Activated naive CD8-positive, alpha-beta T cell treated with anti-CD3 and anti-CD28 coated beads for 36 hours (primary cell): ENCODE results near the gene DOCK6. TPM values are rescaled to one million over a fixed set of nuclear protein-coding genes. Genes with fewer than 3 reads are reported as not detected.
"Not testable (repeated sequence)": the region's sequence is repeated elsewhere in the genome, so short reads cannot be mapped to it uniquely, and the experiment has no call there.

Experiments used
- DNase-seq: peaks from one replicate; pipeline ENCODE4 v3.0.0; 2021
- H3K27ac Mint-ChIP-seq: one replicate; pipeline ENCODE4 v1.8.0; 2022; ENCODE audit warnings: mild to moderate bottlenecking, moderate library complexity, mixed read lengths
- H3K27me3 Mint-ChIP-seq: one replicate; pipeline ENCODE4 v1.8.0; 2022; ENCODE audit warnings: mild to moderate bottlenecking, mixed read lengths
- H3K36me3 Mint-ChIP-seq: one replicate; pipeline ENCODE4 v1.8.0; 2021; ENCODE audit warnings: mild to moderate bottlenecking, mixed read lengths
- H3K4me1 Mint-ChIP-seq: one replicate; pipeline ENCODE4 v1.8.0; 2021; ENCODE audit warnings: mixed read lengths
- H3K4me3 Mint-ChIP-seq: one replicate; pipeline ENCODE4 v1.8.0; 2022; ENCODE audit warnings: mild to moderate bottlenecking, moderate library complexity, mixed read lengths
- H3K9me3 Mint-ChIP-seq: one replicate; pipeline ENCODE4 v1.8.0; 2022; ENCODE audit warnings: mixed read lengths
- total RNA-seq, 2 experiments: library from RNA; stranded (reverse); gene quantifications; one replicate each; pipeline ENCODE4 v1.2.3, GENCODE V29; 2021

Gene DOCK6
- total RNA-seq, 2 experiments from 2014 or later, result 3.3 to 4.8 TPM

DNA sequence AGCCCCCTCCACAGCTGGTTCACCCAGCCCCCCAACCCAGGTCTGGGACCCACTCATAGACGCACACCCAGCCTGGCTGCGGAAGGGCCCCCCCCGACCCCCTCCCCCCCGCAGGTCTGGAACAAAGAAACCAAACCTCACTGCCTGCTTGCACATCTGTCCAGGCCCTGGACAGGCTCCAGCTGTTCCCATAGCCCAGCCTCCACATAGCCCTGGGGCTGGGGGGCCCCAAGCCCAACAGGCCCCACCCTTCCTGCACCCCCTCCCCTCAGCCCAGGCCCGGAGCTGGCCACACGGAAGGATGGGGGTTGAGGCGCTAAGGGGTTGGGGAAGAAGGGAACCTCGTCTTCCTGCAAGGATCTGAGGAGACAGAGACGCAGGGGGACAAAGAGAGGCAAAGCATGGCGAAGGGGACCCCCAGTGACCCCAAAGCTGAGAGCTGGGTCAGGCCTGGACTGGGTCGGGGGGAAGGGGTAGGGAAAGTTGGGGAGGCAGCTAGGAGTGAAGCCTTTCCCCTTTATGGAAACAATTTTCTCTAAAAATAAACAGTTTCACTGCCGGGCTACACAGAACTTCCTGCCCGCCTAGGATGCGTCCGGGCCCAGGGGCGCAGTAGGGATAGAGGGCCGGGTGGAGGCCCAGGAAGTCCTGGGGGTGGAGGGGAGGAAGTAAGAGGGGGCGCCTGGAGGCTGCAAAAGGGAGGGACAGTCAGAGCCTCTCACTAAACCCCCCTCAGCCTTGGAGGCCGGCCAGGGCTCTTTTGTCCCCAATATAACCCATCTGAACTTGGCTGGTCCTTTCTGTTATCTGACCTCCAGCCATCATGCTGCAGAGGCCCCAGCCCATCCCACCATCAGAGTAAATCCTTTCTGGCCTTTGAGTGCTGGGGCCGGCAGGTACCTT lies 67.4 kb downstream of the DOCK6 start:
- Mint-ChIP-seq H3K27me3 (peaks cover 22% of the 10 kb centered on the region), H3K4me1 (peaks cover 8% of the 10 kb centered on the region), H3K36me3 (no peaks in the 10 kb centered on the region), H3K4me3 (no peak overlapping the region), H3K9me3 (no peaks in the 10 kb centered on the region), H3K27ac (no peak overlapping the region)
- DNase-seq, result no peak

DNA sequence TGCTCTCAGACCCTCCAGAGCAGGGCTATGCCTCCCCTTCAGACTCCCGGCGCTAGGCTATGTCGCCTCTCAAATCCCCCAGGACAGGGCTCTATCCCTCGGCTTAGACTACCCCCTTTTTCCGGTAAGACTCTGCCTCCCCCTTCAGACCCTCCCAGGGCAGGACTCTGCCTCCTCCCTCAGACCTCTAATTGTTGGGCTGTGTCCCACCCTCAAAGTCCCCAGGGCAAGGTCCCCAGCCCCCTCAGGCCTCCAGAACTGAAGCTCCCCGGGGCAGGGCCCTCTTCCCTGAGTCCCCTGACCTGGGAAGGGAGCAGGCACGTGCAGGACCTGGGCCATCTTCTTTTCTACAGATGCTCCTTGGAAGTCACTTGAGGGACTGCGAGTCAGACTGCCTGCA lies 68.2 kb downstream of the DOCK6 start:
- Mint-ChIP-seq H3K4me1 (peaks cover 8% of the 10 kb centered on the region), H3K4me3 (no peak overlapping the region), H3K9me3 (no peaks in the 10 kb centered on the region), H3K27me3 (peaks cover 19% of the 10 kb centered on the region), H3K27ac (no peak overlapping the region), H3K36me3 (no peaks in the 10 kb centered on the region)
- no peak for DNase-seq

DNA sequence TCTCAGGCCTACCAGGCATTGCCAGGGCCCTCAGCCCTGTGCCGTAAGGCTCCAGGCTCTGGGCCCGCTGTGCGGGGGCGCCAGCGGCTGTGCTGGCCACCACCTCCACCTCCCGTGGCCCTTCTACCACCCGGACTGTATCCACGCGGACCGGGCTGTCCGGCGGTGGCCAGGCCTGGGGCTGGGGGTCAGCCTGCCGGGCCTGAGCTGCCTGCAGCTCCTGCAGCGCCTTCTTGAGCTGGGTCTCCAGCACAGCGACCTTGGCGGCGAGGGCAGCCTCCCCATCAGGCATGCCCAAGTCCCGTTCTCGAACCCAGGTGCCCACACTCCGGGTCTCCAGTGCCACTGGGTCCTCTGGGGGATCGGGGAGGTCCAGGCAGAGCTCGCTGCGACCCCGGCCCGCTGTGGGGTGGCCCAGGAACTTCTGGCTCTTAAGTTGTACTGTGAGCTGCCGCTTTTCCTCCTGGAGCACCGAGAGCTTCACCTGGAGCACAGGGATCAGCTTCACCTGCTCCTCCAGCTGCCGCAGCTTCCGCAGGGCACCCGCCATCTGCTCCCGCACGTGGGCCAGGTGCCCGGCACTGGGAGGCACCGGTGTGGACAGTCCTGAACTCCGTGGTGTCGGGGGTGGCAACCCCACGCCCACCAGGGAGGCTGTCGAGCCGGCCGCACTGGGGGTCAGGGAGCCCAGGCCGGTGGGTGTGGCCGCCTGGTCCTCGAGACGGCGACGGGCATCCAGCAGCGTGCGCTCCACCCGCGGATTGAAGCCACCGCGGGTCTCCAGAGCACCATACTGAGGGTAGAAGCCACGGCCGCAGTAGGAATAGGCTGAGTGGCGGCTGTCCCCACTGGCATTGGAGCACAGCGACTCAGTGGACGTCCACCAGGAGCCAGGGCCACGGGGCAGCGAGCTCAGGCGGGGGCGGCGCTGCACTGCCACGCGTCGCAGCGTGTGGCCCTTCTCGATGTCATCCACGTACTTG lies 69.1 kb downstream of the DOCK6 start:
- Mint-ChIP-seq H3K36me3 (no peaks in the 10 kb centered on the region), H3K9me3 (no peaks in the 10 kb centered on the region), H3K4me1 (peaks cover 8% of the 10 kb centered on the region), H3K4me3 (no peak overlapping the region), H3K27me3 (peaks cover 15% of the 10 kb centered on the region), H3K27ac (no peak overlapping the region)
- no peak for DNase-seq

DNA sequence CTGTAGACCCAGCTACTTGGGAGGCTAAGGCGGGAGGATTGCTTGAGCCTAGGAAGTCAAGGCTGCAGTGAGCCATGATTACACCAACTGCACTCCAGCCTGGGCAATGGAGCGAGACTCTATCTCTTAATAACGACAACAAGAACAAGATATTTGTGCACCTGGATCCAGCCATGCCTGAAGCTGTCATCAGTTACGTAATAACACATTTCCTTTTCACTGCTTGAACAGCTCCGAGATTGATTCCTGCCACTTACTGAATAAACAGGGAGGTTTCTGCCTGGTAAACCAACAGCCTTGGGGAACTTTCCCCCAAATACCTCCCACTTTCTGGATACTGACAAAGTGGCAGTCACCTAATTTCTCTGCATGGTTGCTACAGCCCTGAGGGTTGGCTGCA lies 70.4 kb downstream of the DOCK6 start:
- Mint-ChIP-seq H3K27me3 (peaks cover 15% of the 10 kb centered on the region), H3K36me3 (no peaks in the 10 kb centered on the region), H3K4me1 (peaks cover 5% of the 10 kb centered on the region), H3K4me3 (no peak overlapping the region), H3K27ac (no peak overlapping the region), H3K9me3 (no peaks in the 10 kb centered on the region)
- DNase-seq, result no peak

DNA sequence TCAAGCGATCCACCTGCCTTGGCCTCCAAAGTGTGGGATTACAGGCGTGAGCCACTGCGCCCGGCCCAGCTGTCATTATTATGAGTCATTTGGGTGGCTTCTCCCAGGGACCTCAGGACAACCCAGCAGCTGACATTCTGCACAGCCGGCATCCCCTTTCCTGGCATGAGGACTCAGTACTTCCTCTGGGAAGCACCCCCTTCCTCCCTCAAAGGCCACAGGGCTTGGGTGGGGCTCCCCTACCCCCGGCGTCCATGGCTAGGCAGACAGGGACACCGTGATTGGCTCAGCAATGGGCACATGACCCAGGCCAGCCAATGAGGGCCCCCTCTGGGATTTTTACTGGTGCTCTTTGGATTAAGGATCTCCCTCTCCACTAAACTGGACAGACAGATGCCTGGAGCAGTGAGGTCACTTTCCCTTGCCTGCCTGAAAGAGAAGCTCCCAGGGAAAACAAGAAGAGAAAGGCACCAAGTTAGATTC lies 71.0 kb downstream of the DOCK6 start:
- Mint-ChIP-seq H3K9me3 (no peaks in the 10 kb centered on the region), H3K4me3 (no peak overlapping the region), H3K4me1 (peaks cover 2% of the 10 kb centered on the region)

DNA sequence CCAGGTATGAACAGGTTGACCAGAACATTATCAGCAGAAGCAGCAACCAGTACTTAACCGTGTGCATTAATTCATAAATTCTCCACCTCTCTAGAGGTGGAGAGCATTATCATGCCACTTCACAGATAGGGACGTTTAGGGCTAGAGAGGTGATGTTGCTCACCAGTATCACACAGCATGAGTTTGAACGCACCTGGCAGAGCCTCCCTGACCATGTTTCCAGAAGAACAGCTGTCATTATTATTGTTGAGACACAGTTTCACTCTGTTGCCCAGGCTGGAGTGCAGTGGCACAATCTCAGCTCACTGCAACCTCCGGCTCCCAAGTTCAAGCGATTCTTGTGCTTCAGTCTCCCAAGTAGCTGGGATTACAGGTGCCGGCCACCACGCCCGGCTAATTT lies 71.8 kb downstream of the DOCK6 start:
- DNase-seq, result no peak
- Mint-ChIP-seq H3K4me1 (peaks cover under 1% of the 10 kb centered on the region), H3K27ac (no peak overlapping the region), H3K36me3 (no peaks in the 10 kb centered on the region), H3K4me3 (no peak overlapping the region), H3K27me3 (peaks cover 2% of the 10 kb centered on the region), H3K9me3 (no peaks in the 10 kb centered on the region)

More for the DNA sequence above, 71.0 kb downstream of the DOCK6 start:
- H3K27ac Mint-ChIP-seq, result no peak overlapping the region
- H3K36me3 Mint-ChIP-seq, result no peaks in the 10 kb centered on the region
- H3K27me3 Mint-ChIP-seq, result peaks cover 11% of the 10 kb centered on the region
- DNase-seq, result no peak

DNA sequence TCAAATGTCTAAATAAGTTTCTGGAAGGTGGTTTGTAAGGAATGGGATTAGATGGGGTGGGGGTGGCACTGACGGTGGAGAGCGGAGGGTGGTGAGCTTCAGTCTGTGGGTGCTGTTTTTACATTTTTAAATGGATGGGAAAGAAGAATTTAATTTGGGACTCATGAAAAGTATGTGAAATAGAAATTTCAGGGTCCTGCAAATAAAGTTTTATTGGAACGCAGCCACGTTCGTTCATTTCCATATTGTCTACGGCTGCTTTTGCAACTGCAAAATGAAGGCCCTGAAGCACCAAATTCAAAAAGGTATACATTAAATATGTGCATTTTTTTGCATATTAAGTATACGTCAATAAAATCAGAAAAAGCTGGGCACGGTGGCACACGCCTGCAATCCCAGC lies 74.9 kb downstream of the DOCK6 start:
- DNase-seq, result no peak
- no peaks in the 10 kb centered on the region for H3K36me3 Mint-ChIP-seq
- H3K27ac Mint-ChIP-seq, result no peak overlapping the region
- H3K4me1 Mint-ChIP-seq, result no peaks in the 10 kb centered on the region
- no peak overlapping the region for H3K4me3 Mint-ChIP-seq
- H3K9me3 Mint-ChIP-seq, result no peaks in the 10 kb centered on the region
- H3K27me3 Mint-ChIP-seq, result no peaks in the 10 kb centered on the region

DNA sequence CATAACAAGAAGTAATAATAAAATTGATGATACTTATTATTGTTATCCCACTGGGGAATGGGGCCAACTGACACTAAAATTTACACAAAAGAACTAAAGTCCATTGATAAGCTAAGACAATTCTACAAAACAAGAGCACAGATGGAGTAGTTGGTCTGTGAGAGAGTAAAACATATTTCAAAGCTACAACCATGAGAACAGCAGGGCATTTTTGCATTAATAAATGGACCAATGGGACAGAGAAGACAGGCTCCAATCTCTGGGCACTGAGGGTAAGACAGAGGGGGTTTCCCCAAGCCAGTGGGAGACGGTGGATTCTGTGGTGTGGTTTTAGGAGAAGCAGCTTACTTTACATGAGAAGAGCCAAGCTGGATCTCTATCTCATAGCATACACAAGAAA lies 79.3 kb downstream of the DOCK6 start:
- Mint-ChIP-seq H3K9me3 (no peaks in the 10 kb centered on the region), H3K4me1 (peaks cover 6% of the 10 kb centered on the region), H3K4me3 (no peak overlapping the region), H3K27me3 (peaks cover 3% of the 10 kb centered on the region), H3K27ac (no peak overlapping the region), H3K36me3 (no peaks in the 10 kb centered on the region)
- no peak for DNase-seq

DNA sequence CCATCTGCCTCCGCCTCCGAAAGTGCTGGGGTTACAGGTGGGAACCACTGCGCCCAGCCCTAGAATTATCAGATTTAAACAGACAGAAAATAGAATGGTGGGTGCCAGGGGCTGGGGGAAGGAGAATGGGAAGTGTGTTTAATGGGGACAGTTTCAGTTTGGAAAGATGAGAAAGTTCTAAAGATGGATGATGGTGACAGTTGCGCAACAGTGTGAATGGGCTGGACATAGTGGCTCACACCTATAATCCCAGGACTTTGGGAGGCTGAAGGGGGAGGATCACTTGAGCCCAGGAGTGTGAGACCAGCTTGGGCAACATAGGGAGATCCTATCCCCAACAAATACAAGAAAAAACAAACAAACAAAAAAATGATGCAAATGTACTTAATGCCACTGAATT lies 80.8 kb downstream of the DOCK6 start:
- Mint-ChIP-seq H3K27me3 (peaks cover 7% of the 10 kb centered on the region), H3K4me3 (no peak overlapping the region), H3K4me1 (peaks cover 6% of the 10 kb centered on the region), H3K27ac (no peak overlapping the region), H3K36me3 (no peaks in the 10 kb centered on the region), H3K9me3 (no peaks in the 10 kb centered on the region)
- DNase-seq, result no peak

DNA sequence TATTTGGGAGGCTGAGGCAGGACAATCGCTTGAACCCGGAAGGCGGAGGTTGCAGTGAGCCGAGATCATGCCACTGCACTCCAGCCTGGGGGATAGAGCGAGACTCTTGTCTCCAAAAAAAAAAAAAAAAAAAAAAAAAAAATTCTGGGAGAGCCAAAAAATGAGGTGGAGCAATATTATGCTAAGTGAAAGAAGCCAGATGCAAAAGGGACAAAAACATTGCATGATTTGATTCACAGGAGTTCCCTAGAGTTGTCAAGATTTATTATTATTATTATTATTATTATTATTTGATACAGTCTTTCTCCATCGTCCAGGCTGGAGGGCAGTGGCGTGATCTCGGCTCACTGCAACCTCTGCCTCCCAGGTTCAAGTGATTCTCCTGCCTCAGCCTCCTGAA lies 81.3 kb downstream of the DOCK6 start:
- not testable (repeated sequence) for H3K27me3 Mint-ChIP-seq, H3K4me1 Mint-ChIP-seq, H3K4me3 Mint-ChIP-seq, H3K36me3 Mint-ChIP-seq, H3K27ac Mint-ChIP-seq, H3K9me3 Mint-ChIP-seq, DNase-seq

DNA sequence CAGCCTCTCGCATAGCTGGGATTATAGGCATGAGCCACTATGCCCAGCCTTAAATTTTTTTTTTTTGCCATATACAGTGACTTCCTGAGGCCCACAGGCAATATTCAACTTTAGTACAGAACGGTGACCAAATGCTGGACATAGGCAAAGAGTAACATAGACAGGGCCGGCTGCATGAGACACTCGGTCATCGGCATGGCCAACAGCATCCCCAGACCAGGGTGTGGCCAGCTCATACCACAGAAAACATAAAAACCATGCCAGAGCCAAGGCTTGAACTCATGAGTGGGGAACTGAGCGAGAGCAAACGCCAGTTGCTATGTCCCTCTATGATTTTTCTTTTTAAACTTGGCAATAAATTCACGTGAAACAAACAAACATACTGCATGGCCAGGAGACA lies 82.0 kb downstream of the DOCK6 start:
- peaks cover 6% of the 10 kb centered on the region for H3K4me1 Mint-ChIP-seq

DNA sequence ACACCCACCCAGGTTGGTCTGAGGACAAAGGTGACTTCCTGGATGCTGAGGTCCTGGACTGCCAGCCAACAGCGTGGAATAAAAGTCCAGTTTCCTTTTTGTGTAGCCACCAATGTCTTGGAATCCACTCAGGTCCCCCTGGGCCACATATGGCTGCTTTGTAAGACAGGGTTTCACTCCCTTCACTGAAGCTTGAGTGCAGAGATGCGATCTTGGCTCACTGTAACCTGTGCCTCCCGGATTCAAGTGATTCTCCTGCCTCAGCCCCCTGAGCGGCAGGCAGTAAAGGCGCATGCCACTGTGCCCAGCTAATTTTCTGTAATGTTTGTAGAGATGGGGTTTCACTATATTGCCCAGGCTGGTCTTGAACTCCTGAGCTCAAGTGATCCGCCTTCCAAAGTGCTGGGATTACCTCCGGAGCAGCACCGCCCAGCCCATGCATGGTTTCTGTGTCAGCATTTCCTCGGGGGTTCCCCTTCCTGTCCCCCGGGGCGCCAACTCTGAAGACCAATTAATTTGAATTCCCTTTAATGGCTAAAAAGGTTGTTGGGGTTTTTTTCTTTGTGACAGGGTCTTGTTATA lies 82.5 kb downstream of the DOCK6 start:
- no peaks in the 10 kb centered on the region for H3K9me3 Mint-ChIP-seq
- peaks cover 7% of the 10 kb centered on the region for H3K27me3 Mint-ChIP-seq
- H3K36me3 Mint-ChIP-seq, result no peaks in the 10 kb centered on the region
- no peak overlapping the region for H3K27ac Mint-ChIP-seq
- H3K4me1 Mint-ChIP-seq, result peaks cover 6% of the 10 kb centered on the region
- H3K4me3 Mint-ChIP-seq, result no peak overlapping the region
- no peak for DNase-seq

More for the DNA sequence above, 82.0 kb downstream of the DOCK6 start:
- Mint-ChIP-seq H3K4me3 (no peak overlapping the region), H3K36me3 (no peaks in the 10 kb centered on the region), H3K27ac (no peak overlapping the region), H3K9me3 (no peaks in the 10 kb centered on the region), H3K27me3 (peaks cover 7% of the 10 kb centered on the region)
- DNase-seq, result no peak

DNA sequence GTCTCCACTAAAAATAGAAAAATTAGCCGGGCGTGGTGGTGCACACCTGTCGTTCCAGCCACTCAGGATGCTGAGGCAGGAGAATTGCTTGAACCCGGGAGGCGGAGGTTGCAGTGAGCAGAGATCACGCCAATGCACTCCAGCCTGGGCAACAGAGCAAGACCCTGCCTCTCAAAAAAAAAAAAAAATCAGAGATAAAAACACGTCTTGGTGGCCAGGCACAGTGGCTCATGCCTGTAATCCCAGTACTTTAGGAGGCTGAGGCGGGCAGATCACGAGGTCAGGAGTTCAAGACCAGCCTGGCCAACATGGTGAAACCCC lies 83.2 kb downstream of the DOCK6 start:
- not testable (repeated sequence) for H3K9me3 Mint-ChIP-seq, H3K4me1 Mint-ChIP-seq, H3K27ac Mint-ChIP-seq, H3K36me3 Mint-ChIP-seq, DNase-seq, H3K27me3 Mint-ChIP-seq, H3K4me3 Mint-ChIP-seq

DNA sequence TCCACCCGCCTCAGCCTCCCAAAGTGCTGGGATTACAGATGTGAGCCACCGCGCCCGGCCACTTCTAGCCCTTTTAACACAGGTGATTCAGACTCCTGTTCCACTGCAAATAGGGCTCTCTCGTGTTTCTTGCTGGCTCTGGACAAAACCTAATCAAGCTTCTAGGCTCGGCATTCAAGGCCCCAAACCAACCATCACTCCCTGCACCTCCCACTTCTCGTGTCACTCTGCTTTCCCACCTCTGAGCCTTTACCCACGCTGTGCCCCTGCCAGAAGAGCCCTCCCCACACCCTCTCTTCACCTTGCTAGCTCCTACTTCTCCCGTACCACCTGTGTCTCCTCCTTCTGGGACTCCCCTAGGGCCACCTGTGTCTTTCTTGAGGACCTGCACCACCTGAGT lies 84.7 kb downstream of the DOCK6 start:
- Mint-ChIP-seq H3K9me3 (no peaks in the 10 kb centered on the region), H3K4me1 (peaks cover 6% of the 10 kb centered on the region), H3K27me3 (peaks cover 7% of the 10 kb centered on the region), H3K27ac (no peak overlapping the region), H3K36me3 (no peaks in the 10 kb centered on the region), H3K4me3 (no peak overlapping the region)
- DNase-seq, result no peak
